Pons (tissue), 1 donor: ENCODE results near the gene IQGAP2.

Experiments
- DNase-seq: peaks from one replicate; pipeline ENCODE4 v3.0.0-alpha.2; 2016; ENCODE audit warnings: low spot score

The IQGAP2 gene

DNA sequence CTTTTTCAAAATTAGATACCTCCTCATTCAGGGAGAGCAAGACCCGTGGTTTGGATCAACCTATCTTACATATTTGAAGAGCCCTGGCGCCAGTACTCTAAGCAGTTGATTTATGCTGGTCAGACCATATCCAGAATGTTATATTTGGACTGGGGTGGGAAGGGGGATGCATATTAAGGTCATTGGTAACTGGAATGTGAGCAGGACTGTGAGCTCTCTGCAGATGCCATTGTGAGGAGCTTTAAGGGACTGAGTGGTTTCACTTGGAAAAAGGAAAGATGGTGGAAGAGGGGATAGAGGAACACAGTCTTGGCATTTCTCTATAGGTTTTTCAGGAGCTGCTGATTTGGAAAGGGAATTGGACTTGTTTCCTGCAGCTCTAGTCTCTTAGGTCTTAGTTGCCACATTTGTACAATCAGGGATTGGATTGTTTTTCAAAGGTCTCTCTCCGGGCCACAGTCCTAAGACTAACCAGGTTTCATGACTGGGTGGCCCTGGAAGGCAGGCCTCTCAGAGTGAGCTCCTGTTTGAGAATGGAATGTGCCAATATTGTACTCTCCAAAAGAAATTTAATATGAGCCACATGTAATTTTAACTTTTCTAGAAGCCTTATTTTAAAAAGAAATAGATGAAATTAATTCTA lies 287.1 kb downstream of the IQGAP2 start:
- no peak for DNase-seq

- no peak for DNase-seq
These were observed 287.8 kb downstream of the IQGAP2 start for GRCh38 chr5:76690704-76691466.

DNA sequence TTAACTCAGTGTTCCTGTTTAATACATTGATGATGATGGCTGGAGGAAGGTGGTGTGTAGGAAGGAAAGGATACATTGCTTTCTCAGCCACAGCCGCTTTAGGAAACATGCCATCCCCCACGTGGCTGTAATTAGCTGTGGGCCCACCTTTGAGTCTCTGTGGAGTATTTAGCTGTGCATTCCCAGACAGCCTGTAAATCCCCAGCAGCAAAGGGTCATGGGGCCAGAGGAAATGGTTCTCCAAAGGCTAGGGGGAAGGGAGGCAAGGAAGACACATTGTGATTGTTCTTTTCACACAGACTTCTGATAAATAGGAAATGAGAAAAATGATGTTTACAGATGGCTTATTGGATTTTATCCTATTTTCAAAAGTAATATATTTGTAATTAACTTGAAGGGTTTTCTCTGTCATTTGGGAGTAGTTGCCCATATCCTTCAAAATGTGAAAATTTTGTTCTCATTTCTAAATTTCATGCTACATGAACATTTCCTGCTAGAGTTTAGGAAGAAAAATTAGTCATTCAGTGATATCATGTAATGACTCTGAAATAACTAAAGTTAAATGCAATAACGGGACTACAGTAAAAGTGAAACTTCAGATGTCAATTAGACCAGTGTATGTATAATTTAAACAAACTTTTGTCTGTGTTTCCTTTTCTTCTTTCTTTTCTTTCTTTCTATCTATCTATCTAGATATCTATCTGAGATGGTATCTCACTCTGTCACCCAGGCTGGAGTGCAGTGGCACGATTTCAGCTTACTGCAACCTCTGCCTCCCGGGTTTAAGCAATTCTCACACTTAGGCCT lies 288.6 kb downstream of the IQGAP2 start:
- no peak for DNase-seq

- DNase-seq: no peak
These were observed 289.1 kb downstream of the IQGAP2 start for GRCh38 chr5:76692274-76692540.

DNA sequence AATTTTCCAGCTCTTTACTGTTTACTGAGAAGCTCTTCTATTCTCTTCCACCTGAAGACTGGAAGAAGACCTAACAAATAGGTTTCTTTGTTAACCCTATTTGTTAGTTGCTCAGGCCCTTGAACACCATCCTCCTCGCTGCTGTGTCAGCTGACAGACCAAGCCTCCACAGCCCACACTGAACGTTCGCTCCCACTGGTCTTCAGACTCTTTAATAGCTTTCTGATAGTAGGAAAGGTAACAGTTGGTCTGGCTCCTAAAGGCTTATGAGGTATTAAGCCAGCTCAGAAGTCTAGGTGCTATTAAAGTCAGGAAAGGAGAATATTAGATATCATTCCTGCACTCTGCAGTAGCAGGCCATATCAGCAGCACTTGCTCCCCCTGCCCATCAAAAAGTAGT lies 289.6 kb downstream of the IQGAP2 start:
- DNase-seq: no peak

GRCh38 chr5:76693141-76693540 lies 290.1 kb downstream of the IQGAP2 start:
- DNase-seq: no peak

GRCh38 chr5:76694317-76694716 lies 291.2 kb downstream of the IQGAP2 start:
- no peak for DNase-seq

GRCh38 chr5:76695346-76695745 lies 292.3 kb downstream of the IQGAP2 start:
- DNase-seq: no peak

DNA sequence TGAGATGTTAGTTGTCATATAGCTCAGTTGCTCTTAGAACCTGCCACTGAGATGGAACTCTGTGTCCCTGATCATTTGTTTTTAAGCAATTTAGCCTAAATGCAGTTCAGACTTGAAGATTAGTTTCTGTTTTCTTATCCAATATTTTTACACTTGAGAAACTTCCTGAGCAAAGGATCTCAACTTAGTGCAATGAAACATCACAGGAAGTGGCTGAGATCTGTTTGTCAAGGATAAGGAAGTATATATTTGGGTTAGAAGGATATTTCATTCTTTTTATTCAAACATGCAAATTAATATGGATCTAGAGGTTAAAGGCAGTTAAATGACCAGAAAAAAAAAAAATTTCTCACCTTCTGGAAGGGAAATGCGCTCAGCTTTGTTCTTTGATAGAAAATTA lies 293.2 kb downstream of the IQGAP2 start:
- DNase-seq: no peak

GRCh38 chr5:76697670-76698069 lies 294.6 kb downstream of the IQGAP2 start:
- no peak for DNase-seq

- no peak for DNase-seq
These were observed 297.5 kb downstream of the IQGAP2 start for GRCh38 chr5:76700571-76700970.

GRCh38 chr5:76701298-76701697 lies 298.2 kb downstream of the IQGAP2 start:
- no peak for DNase-seq

DNA sequence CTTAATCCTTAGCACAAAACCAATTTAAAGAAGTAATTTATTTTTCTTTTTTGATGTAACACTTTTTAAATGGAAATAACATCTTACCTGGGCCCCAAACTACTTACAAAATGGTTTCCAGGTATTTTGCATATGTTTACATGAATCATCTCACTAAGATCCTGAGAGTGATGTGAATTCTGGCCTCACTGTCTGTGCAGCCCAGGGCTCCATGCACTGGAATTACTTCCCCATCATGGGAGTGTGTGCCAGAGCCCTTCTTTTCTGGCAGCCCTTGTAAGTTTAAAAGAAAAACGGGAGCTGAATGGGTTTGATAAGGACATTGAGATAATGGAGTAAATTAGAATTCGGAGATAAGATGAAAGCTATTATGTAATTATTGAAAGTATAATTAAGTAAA lies 300.6 kb downstream of the IQGAP2 start:
- no peak for DNase-seq

DNA sequence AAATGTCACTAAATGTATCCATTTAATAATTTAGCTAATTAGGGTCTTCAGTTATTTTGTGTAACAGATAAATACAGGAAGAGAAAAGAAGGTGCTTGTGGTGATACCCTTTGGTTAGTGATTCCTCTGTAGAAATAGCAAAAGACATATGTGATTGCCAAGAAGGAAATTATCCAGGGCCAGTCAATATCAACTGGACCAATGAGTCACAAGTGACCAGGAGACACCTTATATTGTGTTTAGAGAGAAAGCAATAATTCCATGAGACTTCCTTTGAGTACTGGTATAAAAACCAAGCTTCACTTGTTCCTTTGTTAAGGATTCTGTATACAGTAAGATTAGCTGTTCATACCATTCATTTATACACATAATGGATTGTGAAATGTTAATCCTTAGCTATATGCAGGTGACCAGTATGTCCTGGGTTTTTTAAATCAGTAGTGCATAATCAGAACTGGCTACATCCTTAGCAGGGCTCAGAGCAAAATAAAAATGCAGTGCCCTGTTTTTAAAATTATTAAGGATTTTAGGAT lies 301.1 kb downstream of the IQGAP2 start:
- DNase-seq: no peak

DNA sequence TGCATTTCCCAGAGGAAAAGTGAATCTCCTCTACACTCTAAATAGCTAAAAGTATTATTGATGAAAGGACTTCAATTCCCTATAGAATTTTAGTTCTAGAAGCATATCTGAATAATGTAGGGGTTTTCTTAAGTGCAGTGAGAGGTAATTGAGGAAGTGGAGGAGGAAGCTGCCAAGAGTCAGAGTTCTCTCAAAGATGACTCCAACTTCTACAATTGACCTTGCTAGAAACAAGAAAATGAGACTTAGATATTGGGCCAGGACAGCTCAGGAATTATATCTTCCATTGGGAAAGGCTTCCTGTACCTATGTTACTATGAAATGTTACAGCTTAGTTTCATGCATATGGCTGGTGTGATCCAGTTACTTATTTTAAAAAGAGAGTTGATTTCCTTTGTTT lies 302.5 kb downstream of the IQGAP2 start:
- DNase-seq: no peak

GRCh38 chr5:76709762-76710161 lies 306.7 kb downstream of the IQGAP2 start:
- no peak for DNase-seq

- no peak for DNase-seq
These were observed 307.9 kb downstream of the IQGAP2 start for GRCh38 chr5:76710991-76711390.

- DNase-seq: no peak
These were observed 311.8 kb downstream of the IQGAP2 start for GRCh38 chr5:76714751-76715485.

DNA sequence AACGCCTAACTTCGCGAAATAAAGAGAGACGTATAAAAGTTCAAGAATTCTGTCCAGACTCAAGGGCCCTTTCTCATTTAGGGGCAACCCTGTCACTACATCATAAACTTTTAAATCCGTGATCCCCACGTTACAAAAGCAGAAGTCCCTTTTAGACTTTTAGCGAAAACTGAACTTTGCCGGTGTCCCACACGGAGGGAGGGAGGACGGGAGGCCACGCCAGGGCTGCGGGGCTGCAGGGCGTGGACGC lies 312.3 kb downstream of the IQGAP2 start:
- DNase-seq: no peak

GRCh38 chr5:76715736-76716455 lies 312.8 kb downstream of the IQGAP2 start, which contains the start of gene F2R:
Gene F2R (plus strand): TSS chr5:76716126. CDS start chr5:76716308, 182 bp downstream.
- DNase-seq: no peak

DNA sequence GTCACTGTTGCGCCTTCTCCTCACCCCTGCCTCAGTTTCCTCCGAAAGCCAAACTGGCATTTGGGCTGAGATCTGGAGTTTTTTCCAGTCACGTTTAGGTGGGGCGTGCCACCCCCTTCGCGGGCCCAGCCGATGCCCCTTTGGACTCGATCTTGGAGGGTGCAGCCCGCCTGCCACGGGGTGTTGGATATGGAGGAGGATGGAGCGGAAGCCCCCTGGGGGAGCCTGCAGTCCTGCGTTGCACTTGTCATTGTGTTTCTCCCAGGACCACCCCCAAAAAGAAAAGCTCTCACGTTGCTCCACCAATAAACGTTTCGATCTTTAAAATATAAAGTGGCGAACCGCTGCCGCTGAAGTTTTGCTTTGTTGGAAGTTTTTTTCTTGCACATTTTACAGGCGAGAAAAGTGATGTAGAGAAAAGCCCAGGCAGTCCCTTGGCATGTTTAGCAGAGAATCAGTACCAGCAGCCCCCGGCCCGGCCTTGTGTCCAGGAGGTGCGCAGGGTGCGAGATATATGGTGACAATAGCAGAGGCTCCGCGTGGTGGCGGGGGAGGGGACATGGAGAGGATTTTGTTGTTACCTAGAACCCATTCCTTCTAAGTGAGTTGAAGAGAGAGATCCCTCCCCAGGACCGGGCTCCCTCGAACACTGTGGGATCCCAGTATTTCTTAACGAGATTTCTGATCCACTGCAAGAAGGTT lies 313.5 kb downstream of the IQGAP2 start:
- DNase-seq: no peak
